ENCODE data around the gene WRAP73. TPM values are rescaled to one million over a fixed set of nuclear protein-coding genes. Genes with fewer than 3 reads are reported as not detected.

The WRAP73 gene
- total RNA-seq, 2 experiments from 2014 or later, result 22.3 to 22.7 TPM

GRCh38 chr1:3692598-3692997 lies 42.7 kb upstream of the WRAP73 start:
- Histone ChIP-seq H3K27ac (ENCODE audit: low read depth in 1 of 2, low read length in 2 of 2) (no peak overlapping the region), H3K9me3 (ENCODE audit: control insufficient read depth in 1 of 2, insufficient read depth in 1 of 2, low read length in 2 of 2) (no peaks in the 10 kb centered on the region), H3K4me3 (ENCODE audit: low read length) (no peak overlapping the region), H3K36me3 (ENCODE audit: insufficient read depth, low read length) (no peaks in the 10 kb centered on the region), H3K4me1 (ENCODE audit: insufficient read depth, low read length) (peaks cover 8% of the 10 kb centered on the region), H3K27me3 (ENCODE audit: control insufficient read depth in 1 of 2, insufficient read depth in 2 of 2, low read length in 2 of 2) (no peaks in the 10 kb centered on the region)
- H3K27ac Mint-ChIP-seq, result no peak overlapping the region
- H3K4me1 Mint-ChIP-seq (ENCODE audit: low read depth), result peaks cover 4% of the 10 kb centered on the region
- intact Hi-C loops (cut with DNase I, micrococcal nuclease), result no loop called here
- no peak overlapping the region for H3K4me3 Mint-ChIP-seq
- no peaks in the 10 kb centered on the region for H3K9me3 Mint-ChIP-seq
- no peak for TF ChIP-seq CTCF (IDR thresholded peaks at IDR 0.05)
- ATAC-seq (ENCODE audit: poor library complexity) (no peak), DNase-seq (no peak)
- POLR2A ChIA-PET, result no interaction called here
- CTCF ChIA-PET, result no interaction called here
- H3K27me3 Mint-ChIP-seq, result peaks cover 9% of the 10 kb centered on the region
- H3K36me3 Mint-ChIP-seq (ENCODE audit: low read depth), result no peaks in the 10 kb centered on the region

GRCh38 chr1:3691421-3692204 lies 41.7 kb upstream of the WRAP73 start:
- Mint-ChIP-seq H3K27ac (no peak overlapping the region), H3K4me1 (ENCODE audit: low read depth) (peaks cover 4% of the 10 kb centered on the region)
- intact Hi-C loops (cut with DNase I, micrococcal nuclease), result no loop called here

GRCh38 chr1:3690282-3691065 lies 40.6 kb upstream of the WRAP73 start:
- Histone ChIP-seq H3K36me3 (ENCODE audit: insufficient read depth, low read length) (no peaks in the 10 kb centered on the region), H3K4me1 (ENCODE audit: insufficient read depth, low read length) (peaks cover under 1% of the 10 kb centered on the region), H3K27me3 (ENCODE audit: control insufficient read depth in 1 of 2, insufficient read depth in 2 of 2, low read length in 2 of 2) (no peaks in the 10 kb centered on the region), H3K4me3 (ENCODE audit: low read length) (no peak overlapping the region), H3K27ac (ENCODE audit: low read depth in 1 of 2, low read length in 2 of 2) (no peak overlapping the region), H3K9me3 (ENCODE audit: control insufficient read depth in 1 of 2, insufficient read depth in 1 of 2, low read length in 2 of 2) (no peaks in the 10 kb centered on the region)
- Mint-ChIP-seq H3K9me3 (no peaks in the 10 kb centered on the region), H3K4me1 (ENCODE audit: low read depth) (peaks cover under 1% of the 10 kb centered on the region), H3K36me3 (ENCODE audit: low read depth) (no peaks in the 10 kb centered on the region), H3K4me3 (no peak overlapping the region), H3K27ac (no peak overlapping the region), H3K27me3 (no peaks in the 10 kb centered on the region)
- ATAC-seq (ENCODE audit: poor library complexity), result no peak
- DNase-seq, result no peak
- TF ChIP-seq CTCF (IDR thresholded peaks at IDR 0.05), result no peak
- intact Hi-C loops (cut with DNase I, micrococcal nuclease), result no loop called here
- POLR2A ChIA-PET, result no interaction called here
- CTCF ChIA-PET, result no interaction called here

More at GRCh38 chr1:3691421-3692204, 41.7 kb upstream of the WRAP73 start:
- H3K27me3 ChIP-seq (ENCODE audit: control insufficient read depth in 1 of 2, insufficient read depth in 2 of 2, low read length in 2 of 2), result no peaks in the 10 kb centered on the region
- no peak overlapping the region for H3K4me3 ChIP-seq (ENCODE audit: low read length)
- Mint-ChIP-seq H3K27me3 (peaks cover 9% of the 10 kb centered on the region), H3K4me3 (no peak overlapping the region), H3K36me3 (ENCODE audit: low read depth) (no peaks in the 10 kb centered on the region), H3K9me3 (no peaks in the 10 kb centered on the region)
- ATAC-seq (ENCODE audit: poor library complexity) (no peak), DNase-seq (no peak)
- peaks cover 8% of the 10 kb centered on the region for H3K4me1 ChIP-seq (ENCODE audit: insufficient read depth, low read length)
- no peaks in the 10 kb centered on the region for H3K36me3 ChIP-seq (ENCODE audit: insufficient read depth, low read length)
- H3K9me3 ChIP-seq (ENCODE audit: control insufficient read depth in 1 of 2, insufficient read depth in 1 of 2, low read length in 2 of 2), result no peaks in the 10 kb centered on the region
- TF ChIP-seq CTCF (IDR thresholded peaks at IDR 0.05), result no peak
- no peak overlapping the region for H3K27ac ChIP-seq (ENCODE audit: low read depth in 1 of 2, low read length in 2 of 2)
- CTCF ChIA-PET, result no interaction called here
- POLR2A ChIA-PET, result no interaction called here
